ENCODE measurements around the gene MEPCE.
A peak's percentile ranks its signal among the peaks of the same experiment; 100 is the strongest.

MEPCE gene

GRCh38 chr7:100464791-100465190 lies 35.2 kb downstream of the MEPCE start:
- no peak for DNase-seq (ENCODE audit: low read depth, low spot score)

GRCh38 chr7:100465299-100465698 lies 35.7 kb downstream of the MEPCE start:
- DNase-seq (ENCODE audit: low read depth, low spot score): no peak

GRCh38 chr7:100465702-100466311 lies 36.2 kb downstream of the MEPCE start:
- DNase-seq (ENCODE audit: low read depth, low spot score): peak; percentile 94

GRCh38 chr7:100466653-100467605 lies 37.3 kb downstream of the MEPCE start:
- DNase-seq (ENCODE audit: low read depth, low spot score): no peak

- no peak for DNase-seq (ENCODE audit: low read depth, low spot score)
Measured at GRCh38 chr7:100467638-100468373, 38.2 kb downstream of the MEPCE start.

GRCh38 chr7:100469227-100470044 lies 39.8 kb downstream of the MEPCE start:
- DNase-seq (ENCODE audit: low read depth, low spot score): peak; percentile 89

- DNase-seq (ENCODE audit: low read depth, low spot score): no peak
Measured at GRCh38 chr7:100471021-100471420, 41.4 kb downstream of the MEPCE start.

GRCh38 chr7:100472121-100472851 lies 42.7 kb downstream of the MEPCE start:
- no peak for DNase-seq (ENCODE audit: low read depth, low spot score)

- no peak for DNase-seq (ENCODE audit: low read depth, low spot score)
Measured at GRCh38 chr7:100472854-100473499, 43.3 kb downstream of the MEPCE start.

GRCh38 chr7:100475549-100475948 lies 45.9 kb downstream of the MEPCE start:
- DNase-seq (ENCODE audit: low read depth, low spot score): no peak

- DNase-seq (ENCODE audit: low read depth, low spot score): no peak
Measured at GRCh38 chr7:100476101-100476780, 46.6 kb downstream of the MEPCE start.

GRCh38 chr7:100476903-100477870 lies 47.6 kb downstream of the MEPCE start:
- DNase-seq (ENCODE audit: low read depth, low spot score): peak; percentile 50

- DNase-seq (ENCODE audit: low read depth, low spot score): no peak
Measured at GRCh38 chr7:100477871-100478267, 48.2 kb downstream of the MEPCE start.

- DNase-seq (ENCODE audit: low read depth, low spot score): peak; percentile 94
Measured at GRCh38 chr7:100478958-100479660, 49.5 kb downstream of the MEPCE start, which contains the start of gene TSC22D4. Gene TSC22D4, minus strand, starts transcription at chr7:100479214. Its CDS starts 1,176 bp downstream, at chr7:100478038.

GRCh38 chr7:100481466-100481865 lies 51.8 kb downstream of the MEPCE start:
- no peak for DNase-seq (ENCODE audit: low read depth, low spot score)

GRCh38 chr7:100482728-100483089 lies 53.1 kb downstream of the MEPCE start:
- no peak for DNase-seq (ENCODE audit: low read depth, low spot score)

- peak; percentile 86 for DNase-seq (ENCODE audit: low read depth, low spot score)
Measured at GRCh38 chr7:100483090-100483721, 53.6 kb downstream of the MEPCE start.

Measured in astrocyte of the hippocampus (primary cell).